Effector CD4-positive, alpha-beta T cell (primary cell): ENCODE data around the gene MBTPS1.
"Not testable (repeated sequence)": the region's sequence is repeated elsewhere in the genome, so short reads cannot be mapped to it uniquely, and the experiment has no call there.

Source experiments
- DNase-seq: peaks from one replicate; pipeline ENCODE4 v3.0.0-alpha.2; 2020

The MBTPS1 gene

GRCh38 chr16:84136331-84137125 is 19.8 kb upstream of the MBTPS1 start:
- no peak for DNase-seq

GRCh38 chr16:84132527-84133285 is 16.0 kb upstream of the MBTPS1 start:
- no peak for DNase-seq

GRCh38 chr16:84131117-84131516 is 14.4 kb upstream of the MBTPS1 start:
- no peak for DNase-seq

- DNase-seq: no peak
These were observed 7.7 kb upstream of the MBTPS1 start for GRCh38 chr16:84124257-84125073.

GRCh38 chr16:84121007-84121406 is 4.3 kb upstream of the MBTPS1 start:
- no peak for DNase-seq

- DNase-seq: no peak
These were observed 3.3 kb upstream of the MBTPS1 start for GRCh38 chr16:84120023-84120422.

- DNase-seq: no peak
These were observed 2.6 kb upstream of the MBTPS1 start for GRCh38 chr16:84119368-84119767.

- DNase-seq: not testable (repeated sequence)
These were observed 1.6 kb upstream of the MBTPS1 start for GRCh38 chr16:84118315-84118714.

GRCh38 chr16:84117494-84117843 is 727 bp upstream of the MBTPS1 start:
- DNase-seq: peak; percentile 9

GRCh38 chr16:84115919-84116719 is 623 bp downstream of the MBTPS1 start:
- peak; percentile 59 for DNase-seq

- DNase-seq: not testable (repeated sequence)
These were observed 4.8 kb downstream of the MBTPS1 start for GRCh38 chr16:84111949-84112348.

- DNase-seq: no peak
These were observed 5.2 kb downstream of the MBTPS1 start for GRCh38 chr16:84111525-84111924.

GRCh38 chr16:84110527-84110926 is 6.2 kb downstream of the MBTPS1 start:
- DNase-seq: no peak

- no peak for DNase-seq
These were observed 7.0 kb downstream of the MBTPS1 start for GRCh38 chr16:84109598-84110335.

- DNase-seq: no peak
These were observed 8.8 kb downstream of the MBTPS1 start for GRCh38 chr16:84107921-84108320.

- no peak for DNase-seq
These were observed 10.6 kb downstream of the MBTPS1 start for GRCh38 chr16:84105948-84106740.

- DNase-seq: no peak
These were observed 11.4 kb downstream of the MBTPS1 start for GRCh38 chr16:84105301-84105815.

- DNase-seq: no peak
These were observed 12.5 kb downstream of the MBTPS1 start for GRCh38 chr16:84104231-84104630.

GRCh38 chr16:84103678-84104077 is 13.1 kb downstream of the MBTPS1 start:
- no peak for DNase-seq

- DNase-seq: no peak
These were observed 17.8 kb downstream of the MBTPS1 start for GRCh38 chr16:84098939-84099338.
